Activated CD4-positive, alpha-beta T cell treated with anti-CD3 and anti-CD28 coated beads, Interleukin-10, Interleukin-2, amounts not matched to agents 100 ng/mL and 50 ng/mL, durations not matched to agents 16 hours and 8 hours (primary cell): Measurements from ENCODE around the gene SPEG.
"Not testable (repeated sequence)": the region's sequence is repeated elsewhere in the genome, so short reads cannot be mapped to it uniquely, and the experiment has no call there.

ENCODE experiments used
- DNase-seq: peaks from one replicate; pipeline ENCODE4 v3.0.0-alpha.2; 2020

SPEG gene

GRCh38 chr2:219405451-219405850 is 29.2 kb upstream of the SPEG start:
- DNase-seq, result no peak

- DNase-seq, result no peak
Measured at GRCh38 chr2:219405958-219406860, 28.4 kb upstream of the SPEG start.

- DNase-seq, result no peak
Measured at GRCh38 chr2:219406861-219407230, 27.8 kb upstream of the SPEG start.

DNA sequence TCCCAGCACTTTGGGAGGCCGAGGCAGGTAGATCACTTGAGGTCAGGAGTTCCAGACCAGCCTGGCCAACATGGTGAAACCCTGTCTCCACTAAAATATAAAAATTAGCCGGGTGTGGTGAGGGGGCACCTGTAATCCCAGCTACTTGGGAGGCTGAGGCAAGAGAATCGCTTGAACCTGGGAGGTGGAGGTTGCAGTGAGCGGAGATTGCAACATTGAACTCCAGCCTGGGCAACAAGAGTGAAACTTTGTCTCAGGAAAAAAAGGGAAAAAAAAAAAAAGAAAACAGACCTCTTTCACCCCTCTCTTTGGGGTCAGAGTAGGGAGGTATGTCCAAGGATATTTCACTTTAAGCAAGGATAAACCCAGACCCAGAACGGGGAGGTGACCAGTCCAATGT is 27.3 kb upstream of the SPEG start:
- DNase-seq, result not testable (repeated sequence)

DNA sequence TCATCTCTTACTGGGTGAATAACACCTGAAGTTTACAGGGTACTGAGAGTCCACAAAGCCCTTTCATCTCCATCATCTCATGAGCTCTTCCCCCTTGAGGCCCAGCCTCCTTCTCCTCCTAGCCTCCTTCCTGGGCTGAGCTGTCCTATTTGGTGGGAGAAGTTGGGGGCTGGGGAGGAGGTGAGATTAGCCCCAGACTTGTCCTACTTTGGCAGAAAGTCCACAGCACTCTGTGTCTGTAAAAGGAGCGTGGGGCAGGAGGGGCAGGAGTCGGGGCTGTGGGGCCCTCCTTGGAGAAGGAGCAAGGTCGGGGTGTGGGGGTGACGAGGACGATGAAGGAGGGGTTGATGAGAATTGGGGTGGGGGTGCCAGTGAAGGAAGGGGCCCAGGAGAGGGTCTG is 26.4 kb upstream of the SPEG start:
- DNase-seq, result no peak

- DNase-seq, result no peak
Measured at GRCh38 chr2:219408631-219409030, 26.0 kb upstream of the SPEG start.

GRCh38 chr2:219409619-219410018 is 25.0 kb upstream of the SPEG start:
- no peak for DNase-seq

DNA sequence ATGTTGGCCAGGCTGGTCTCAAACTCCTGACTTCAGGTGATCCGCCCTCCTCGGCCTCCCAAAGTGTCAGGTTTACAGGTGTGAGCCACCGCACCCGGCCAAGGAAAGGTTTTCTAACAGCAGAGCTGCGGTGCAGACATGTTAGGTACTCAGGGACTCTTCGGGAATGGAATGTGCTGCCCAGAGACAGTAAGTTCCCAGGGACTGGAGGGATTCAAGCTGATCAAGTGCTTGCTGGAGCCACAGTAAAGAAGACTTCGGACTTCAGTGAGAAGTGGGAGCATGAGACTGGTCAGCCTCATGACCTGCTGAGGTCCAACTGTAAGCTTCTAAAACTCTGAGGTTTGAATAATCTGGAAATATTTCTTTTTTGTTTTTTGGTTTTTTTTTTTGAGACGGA is 24.3 kb upstream of the SPEG start:
- no peak for DNase-seq

- DNase-seq, result no peak
Measured at GRCh38 chr2:219414857-219415256, 19.8 kb upstream of the SPEG start.

DNA sequence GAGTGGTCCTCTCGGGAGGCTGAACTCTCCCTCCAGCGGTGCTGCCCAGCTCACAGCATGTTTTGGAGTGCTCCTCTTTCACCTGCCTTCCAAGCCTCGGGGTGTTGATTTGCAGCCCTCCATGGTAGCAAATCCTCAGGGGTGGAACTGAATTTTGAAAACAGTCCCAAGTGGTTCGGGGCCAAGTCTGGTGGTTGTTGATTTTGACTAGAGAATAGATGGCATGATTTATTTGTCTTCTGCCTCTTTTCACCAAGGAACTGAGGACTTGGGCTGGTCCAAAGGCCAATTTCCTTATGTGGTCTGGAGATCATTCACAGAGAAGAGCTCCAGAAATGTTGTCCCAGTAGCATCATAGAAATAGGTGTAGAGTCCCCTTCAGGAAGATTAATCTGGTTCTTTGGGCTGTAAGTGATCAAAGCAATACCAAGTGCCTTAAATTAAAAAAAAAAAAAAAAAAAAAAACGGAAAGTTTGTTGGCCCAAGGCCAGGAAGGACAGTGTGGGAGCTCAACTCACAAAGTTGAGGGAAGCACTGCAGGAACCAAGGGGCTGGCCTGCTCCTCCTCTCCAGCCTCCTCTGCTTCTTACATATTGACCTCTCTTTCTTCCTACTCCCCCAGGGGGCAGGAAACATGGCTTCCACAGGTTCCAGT is 18.9 kb upstream of the SPEG start:
- DNase-seq, result no peak

DNA sequence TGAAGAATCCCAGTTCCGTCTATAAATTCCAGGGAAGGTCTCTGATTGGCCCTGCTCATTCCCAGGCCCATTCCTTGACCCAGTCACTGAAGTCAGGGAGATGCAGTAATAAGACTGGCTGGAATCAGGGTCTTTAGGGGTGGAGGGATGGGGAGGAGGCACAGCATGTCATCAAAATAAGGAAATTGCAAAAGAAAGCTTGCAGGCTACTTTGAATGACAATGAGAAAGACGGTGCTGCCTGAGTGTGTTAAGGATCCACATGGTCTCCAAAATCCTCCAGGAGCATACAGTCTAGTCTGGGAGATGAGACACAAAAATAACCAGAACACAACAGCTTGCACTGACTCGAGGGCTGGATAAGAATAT is 18.4 kb upstream of the SPEG start:
- no peak for DNase-seq

DNA sequence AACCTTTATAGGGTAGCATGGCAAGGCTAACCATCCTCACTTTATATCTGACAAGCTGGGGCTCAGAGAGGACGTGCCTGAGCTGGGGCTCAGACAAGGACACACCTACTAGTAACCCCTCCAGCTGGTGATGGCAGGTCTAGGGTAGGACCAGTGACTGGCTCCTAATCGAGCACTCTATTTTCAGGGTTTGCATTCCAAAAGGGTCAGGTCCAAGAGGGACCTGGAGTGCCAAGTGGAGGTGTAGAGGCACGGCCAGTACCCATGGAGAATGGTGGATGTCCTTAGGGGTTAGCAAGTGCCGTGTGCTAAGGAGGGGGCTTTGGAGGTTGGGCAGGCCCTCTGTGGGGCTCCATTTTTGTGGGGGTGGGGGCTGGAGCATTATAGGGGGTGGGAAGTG is 17.7 kb upstream of the SPEG start:
- DNase-seq, result no peak

DNA sequence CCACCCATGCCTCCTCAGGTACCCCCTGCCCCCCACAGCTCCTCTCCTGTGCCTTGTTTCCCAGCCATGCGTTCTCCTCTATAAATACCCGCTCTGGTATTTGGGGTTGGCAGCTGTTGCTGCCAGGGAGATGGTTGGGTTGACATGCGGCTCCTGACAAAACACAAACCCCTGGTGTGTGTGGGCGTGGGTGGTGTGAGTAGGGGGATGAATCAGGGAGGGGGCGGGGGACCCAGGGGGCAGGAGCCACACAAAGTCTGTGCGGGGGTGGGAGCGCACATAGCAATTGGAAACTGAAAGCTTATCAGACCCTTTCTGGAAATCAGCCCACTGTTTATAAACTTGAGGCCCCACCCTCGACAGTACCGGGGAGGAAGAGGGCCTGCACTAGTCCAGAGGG is 17.3 kb upstream of the SPEG start:
- no peak for DNase-seq

- no peak for DNase-seq
Measured at GRCh38 chr2:219418155-219419011, 16.3 kb upstream of the SPEG start, which contains the start of gene DES. Gene DES, plus strand, starts transcription at chr2:219418377. Its CDS starts 86 bp downstream, at chr2:219418463.

GRCh38 chr2:219419012-219419324 is 15.7 kb upstream of the SPEG start:
- no peak for DNase-seq

GRCh38 chr2:219419331-219420197 is 15.1 kb upstream of the SPEG start:
- DNase-seq, result no peak

- no peak for DNase-seq
Measured at GRCh38 chr2:219420687-219421086, 14.0 kb upstream of the SPEG start.

DNA sequence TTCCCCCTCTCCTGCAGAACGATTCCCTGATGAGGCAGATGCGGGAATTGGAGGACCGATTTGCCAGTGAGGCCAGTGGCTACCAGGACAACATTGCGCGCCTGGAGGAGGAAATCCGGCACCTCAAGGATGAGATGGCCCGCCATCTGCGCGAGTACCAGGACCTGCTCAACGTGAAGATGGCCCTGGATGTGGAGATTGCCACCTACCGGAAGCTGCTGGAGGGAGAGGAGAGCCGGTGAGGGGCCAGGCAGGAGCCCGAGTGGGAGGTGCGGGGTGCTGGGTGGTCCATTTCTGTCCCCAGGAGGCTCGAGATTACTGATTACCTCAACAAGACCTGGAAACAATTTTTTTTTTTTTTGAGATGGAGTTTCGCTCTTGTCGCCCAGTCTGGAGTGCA is 13.3 kb upstream of the SPEG start:
- DNase-seq, result no peak

DNA sequence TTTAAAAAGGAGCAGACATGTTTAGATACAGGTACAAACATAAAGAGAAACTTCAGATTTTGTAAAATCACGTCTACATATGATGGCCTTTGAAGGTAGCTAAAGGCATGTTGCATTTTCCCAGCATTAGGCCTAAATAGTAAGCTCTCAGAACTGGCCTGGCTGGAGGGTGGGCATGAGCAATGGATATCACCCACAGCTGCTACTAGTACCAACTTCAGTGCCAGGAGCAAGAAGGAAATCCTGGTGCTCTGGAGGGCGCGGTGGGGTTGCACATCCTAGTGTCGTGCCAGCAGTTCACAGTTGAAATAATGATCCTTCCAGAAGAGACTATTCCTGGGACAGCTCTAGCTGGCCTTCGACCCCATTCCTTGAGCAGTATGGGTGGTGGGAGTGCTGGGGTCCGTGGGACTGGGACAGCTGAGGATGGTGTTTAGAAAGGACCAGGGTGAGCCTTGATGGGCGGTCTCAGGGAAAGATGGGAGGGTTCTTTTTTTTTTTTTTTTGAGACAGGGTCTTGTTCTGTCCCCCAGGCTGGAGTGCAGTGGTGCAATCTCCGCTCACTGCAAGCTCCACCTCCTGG is 11.6 kb upstream of the SPEG start:
- DNase-seq, result no peak

DNA sequence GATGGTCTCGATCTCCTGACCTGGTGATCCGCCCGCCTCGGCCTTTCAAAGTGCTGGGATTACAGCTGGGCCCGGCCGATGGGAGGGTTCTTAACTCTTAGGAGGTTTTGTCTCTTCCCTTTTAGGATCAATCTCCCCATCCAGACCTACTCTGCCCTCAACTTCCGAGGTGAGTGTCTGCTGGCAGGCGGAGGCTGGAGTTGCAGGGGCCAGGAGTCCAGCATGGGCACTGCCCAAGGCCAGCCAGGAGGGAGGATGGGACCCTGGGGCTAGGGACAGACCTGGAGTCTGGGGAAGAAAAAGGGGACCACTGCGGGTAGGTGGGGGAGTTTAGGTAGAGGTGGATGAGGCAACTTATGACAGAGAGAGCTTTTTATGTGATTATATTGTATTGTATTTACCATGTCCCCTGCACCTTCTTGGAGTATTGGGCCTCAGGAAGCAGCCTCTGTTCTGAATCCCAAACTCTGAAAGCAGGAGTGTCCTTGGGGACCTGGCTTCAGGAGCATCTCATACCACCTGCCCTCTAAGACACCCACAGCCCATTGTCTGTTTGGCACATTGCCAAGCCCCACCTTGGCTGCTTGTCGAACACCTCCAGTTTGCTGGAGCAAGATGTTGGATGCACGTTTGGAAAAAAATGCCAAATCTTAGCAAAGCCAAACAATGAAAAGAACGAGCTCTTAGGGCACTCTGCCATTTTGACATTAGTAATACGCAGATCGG is 10.8 kb upstream of the SPEG start:
- DNase-seq, result no peak

- DNase-seq, result no peak
Measured at GRCh38 chr2:219425238-219426067, 9.2 kb upstream of the SPEG start.
